22Rv1 (cell line): ENCODE data around the gene DUSP22.

Source experiments
- H3K27ac ChIP-seq: fragments of 450-650 bp; 2 replicates; pipeline ENCODE4 v1.5.1; 2017
- CTCF ChIP-seq: fragments of 450-650 bp; IDR thresholded peaks from 2 replicates; pipeline ENCODE4 v1.5.1; 2017; ENCODE audit warnings: mild to moderate bottlenecking
- ZFX ChIP-seq: fragments of 450-650 bp; IDR thresholded peaks from 2 replicates; pipeline ENCODE4 v1.6.1; 2017; ENCODE audit warnings: antibody characterized with exemption, borderline replicate concordance

The DUSP22 gene

GRCh38 chr6:385614-386013, 93.3 kb downstream of the DUSP22 start:
- no peak overlapping the region for H3K27ac ChIP-seq
- no peak for TF ChIP-seq CTCF
- TF ChIP-seq ZFX = no peak

- TF ChIP-seq CTCF (no peak), ZFX (no peak)
- H3K27ac ChIP-seq = no peak overlapping the region
Observed at GRCh38 chr6:386688-387266, 94.5 kb downstream of the DUSP22 start.

GRCh38 chr6:387293-387741, 95.0 kb downstream of the DUSP22 start:
- TF ChIP-seq CTCF = no peak
- no peak for TF ChIP-seq ZFX
- H3K27ac ChIP-seq = no peak overlapping the region

- H3K27ac ChIP-seq = no peak overlapping the region
Observed at GRCh38 chr6:388202-388903, 96.1 kb downstream of the DUSP22 start.

GRCh38 chr6:389143-389542, 96.9 kb downstream of the DUSP22 start:
- no peak for TF ChIP-seq ZFX
- TF ChIP-seq CTCF = no peak
- H3K27ac ChIP-seq = no peak overlapping the region

More at GRCh38 chr6:388202-388903, 96.1 kb downstream of the DUSP22 start:
- no peak for TF ChIP-seq CTCF
- no peak for TF ChIP-seq ZFX

GRCh38 chr6:389622-390021, 97.3 kb downstream of the DUSP22 start:
- no peak for TF ChIP-seq CTCF
- no peak overlapping the region for H3K27ac ChIP-seq

GRCh38 chr6:390914-391558, 98.7 kb downstream of the DUSP22 start:
- TF ChIP-seq ZFX (no peak), CTCF (no peak)
- no peak overlapping the region for H3K27ac ChIP-seq
